Heart right ventricle (tissue), 16 donors: Measurements from ENCODE around the gene LRRC75A. TPM values are rescaled to one million over a fixed set of nuclear protein-coding genes. Genes with fewer than 3 reads are reported as not detected.

Source experiments
- ATAC-seq, 8 donors: fragments of 200-7000 bp; cut with Tn5 transposase; one replicate each; pipeline ENCODE4 v1.9.1; 2020; ENCODE audit warnings: mild to moderate bottlenecking in 8 of 8, moderate library complexity in 8 of 8, moderate number of reproducible peaks in 1 of 8
- DNase-seq, 2 donors: peaks; one replicate each; pipeline ENCODE4 v3.0.0-alpha.2; 2020
- H3K27ac ChIP-seq, 10 donors: fragments of 200-600 bp; sonication (generic) in 2 of 10; one replicate each; pipeline versions ENCODE4 v1.5.0 to v1.8.0; 2020 to 2022; ENCODE audit warnings: mild to moderate bottlenecking in 3 of 10
- H3K27me3 ChIP-seq, 7 donors: fragments of 200-600 bp; one replicate each; pipeline ENCODE4 v1.8.0; 2021 to 2022; ENCODE audit warnings: mild to moderate bottlenecking in 2 of 7
- H3K36me3 ChIP-seq, 9 donors: fragments of 200-600 bp; sonication (generic) in 1 of 9; one replicate each; pipeline versions ENCODE4 v1.5.0 to v1.8.0; 2020 to 2022; ENCODE audit warnings: mild to moderate bottlenecking in 2 of 9
- H3K4me1 ChIP-seq, 9 donors: fragments of 200-600 bp; sonication (generic) in 1 of 9; one replicate each; pipeline versions ENCODE4 v1.5.0 to v1.8.0; 2020 to 2022; ENCODE audit warnings: mild to moderate bottlenecking in 4 of 9
- H3K4me3 ChIP-seq, 10 donors: fragments of 200-600 bp; sonication (generic) in 2 of 10; one replicate each; pipeline versions ENCODE4 v1.5.0 to v1.8.0; 2020 to 2022; ENCODE audit warnings: mild to moderate bottlenecking in 7 of 10, moderate library complexity in 2 of 10
- H3K9me3 ChIP-seq, 11 donors: fragments of 200-600 bp in 10 of 11; sonication (generic) in 2 of 11; one replicate each; pipeline versions ENCODE4 v1.5.0 to v1.8.0; 2013 to 2022; ENCODE audit warnings: mild to moderate bottlenecking in 2 of 11, control low read depth in 1 of 11, moderate library complexity in 1 of 11
- CTCF ChIP-seq, 9 donors: fragments of 200-600 bp; sonication (generic) in 2 of 9; IDR thresholded peaks; one replicate each; pipeline versions ENCODE4 v1.5.0 to v1.8.0; 2021 to 2022; ENCODE audit warnings: antibody characterized with exemption in 9 of 9, mild to moderate bottlenecking in 5 of 9, moderate library complexity in 1 of 9
- WGBS, 2 donors: extraction: QIAGEN DNeasy Blood & Tissue Kit; methylation state at CpG; one replicate each; pipeline ENCODE4 v1.1.7; 2013; ENCODE audit warnings: inconsistent platforms in 1 of 2; 5-methylcytosine and 5-hydroxymethylcytosine counted together
- intact Hi-C, 10 donors: fragments of 100-400 bp; cut with DNase I; formaldehyde crosslinking; loops; one replicate each; pipeline versions ENCODE4 v1.11.1 to v1.14.2; 2022
- polyA plus RNA-seq, 2 donors: library from polyadenylated mRNA; stranded (reverse); fragments of 200-250 nt; gene quantifications; one replicate each; pipeline ENCODE4 v1.2.3, GENCODE V29; 2013
- total RNA-seq, 10 donors: library from RNA; stranded (reverse); fragmentation: NEBNext Ultra II Directional in 3 of 10; extraction: Animal tissue kit (Norgen Biotek cat#: 25700) in 3 of 10; gene quantifications; one replicate each; pipeline versions ENCODE4 v1.2.1 to v1.2.4, GENCODE V29; 2021 to 2023
- donor health status: Arrhythmogenic right ventricular cardiomyopathy.
- donor health status: ischemic (EF 13 %, LVEDD 7.1; RV severe dilation, severe dysfunction).
- donor health status: healthy with polysubstance abuse.
- donor health status: DM: no; HTN: yes; CAD: no.
- donor health status: DM: no; HTN: no; CAD: no.
- donor health status: ischemic (EF 25% LVEDD 6.9; RV normal size, moderate dysfunction).
- donor health status: ischemic (EF 25% LVEDD 5.7; RV mildly dilated, moderate dysfunction).
- donor health status: healthy.
- donor health status: DM: yes; HTN: yes; CAD: no.
- donor health status: Ischemic cardiomyopathy.
- donor health status: ischemic (EF 35%, LVEDD 5.7; RV mildly dilated, moderate dysfunction).
- donor health status: nonischemic (EF 11% LVEDD 7.7; RV severe dilation, severe dysfunction).
- donor health status: DM: yes; HTN: yes; CAD: no.
- donor health status: PGD.
- donor health status: ischemic (EF 29% LVEDD 5.4; RV normal size, mild dysfunction).
- donor health status: nonischemic (EF 23%, LVEDD 6.1; RV moderate dilation, normal function).

The LRRC75A gene
- total and polyA plus RNA-seq, 12 donors, result 0.34 to 1.3 (median 0.58) TPM

- Histone ChIP-seq H3K4me3 (no peak overlapping the region), H3K4me1 (no peaks in the 10 kb centered on the region), H3K27me3 (no peaks in the 10 kb centered on the region), H3K27ac (no peak overlapping the region), H3K36me3 (peaks cover 0 to 91% (median 3%) of the 10 kb centered on the region in 9 donors), H3K9me3 (no peaks in the 10 kb centered on the region)
- WGBS, 2 donors, result 90 to 97% methylated on average over 3 of the region's 3 CpGs
- no peak for TF ChIP-seq CTCF (IDR thresholded peaks at IDR 0.05)
- intact Hi-C loops, result no loop called here
- no peak for ATAC-seq
- DNase-seq, result no peak
These were observed 65.0 kb downstream of the LRRC75A start for GRCh38 chr17:16427020-16427419.

GRCh38 chr17:16425698-16426659, 66.0 kb downstream of the LRRC75A start:
- Histone ChIP-seq H3K4me3 (no peak overlapping the region), H3K27me3 (no peaks in the 10 kb centered on the region), H3K4me1 (no peaks in the 10 kb centered on the region), H3K27ac (no peak overlapping the region), H3K9me3 (no peaks in the 10 kb centered on the region), H3K36me3 (peaks cover 0 to 94% (median 3%) of the 10 kb centered on the region in 9 donors)
- ATAC-seq (no peak), DNase-seq (no peak)
- no peak for TF ChIP-seq CTCF (IDR thresholded peaks at IDR 0.05)
- WGBS, 2 donors, result 87 to 90% methylated on average over 20 of the region's 20 CpGs
- intact Hi-C loops, result no loop called here

GRCh38 chr17:16425202-16425601, 66.8 kb downstream of the LRRC75A start:
- H3K4me1 ChIP-seq, result peaks cover 0 to 6% (median 0%) of the 10 kb centered on the region in 9 donors
- no peaks in the 10 kb centered on the region for H3K27me3 ChIP-seq
- intact Hi-C loops, result no loop called here
- H3K27ac ChIP-seq, result no peak overlapping the region
- WGBS, 2 donors, result 65 to 91% methylated on average over 6 of the region's 6 CpGs
- peaks cover 0 to 94% (median 3%) of the 10 kb centered on the region in 9 donors for H3K36me3 ChIP-seq
- no peak for TF ChIP-seq CTCF (IDR thresholded peaks at IDR 0.05)
- no peak for ATAC-seq
- no peak overlapping the region for H3K4me3 ChIP-seq
- no peaks in the 10 kb centered on the region for H3K9me3 ChIP-seq
- DNase-seq, result no peak

- H3K36me3 ChIP-seq, result peaks cover 0 to 98% (median 6%) of the 10 kb centered on the region in 9 donors
- TF ChIP-seq CTCF (IDR thresholded peaks at IDR 0.05), result no peak
- DNase-seq (no peak), ATAC-seq (no peak)
- intact Hi-C loops, result no loop called here
- WGBS, 2 donors, result 89 to 92% methylated on average over 10 of the region's 10 CpGs
- H3K4me3 ChIP-seq, result no peak overlapping the region
- H3K27ac ChIP-seq, result no peak overlapping the region
- no peaks in the 10 kb centered on the region for H3K9me3 ChIP-seq
- H3K27me3 ChIP-seq, result no peaks in the 10 kb centered on the region
- H3K4me1 ChIP-seq, result peaks cover 0 to 24% (median 11%) of the 10 kb centered on the region in 9 donors
These were observed 68.6 kb downstream of the LRRC75A start for GRCh38 chr17:16423226-16423872.
